GM10266 (cell line): ENCODE data around the gene KIF6.
A peak's percentile ranks its signal among the peaks of the same experiment; 100 is the strongest.

Source experiments
- DNase-seq: peaks from one replicate; pipeline ENCODE4 v3.0.0; 2012; ENCODE audit errors: extremely low spot score
- CTCF ChIP-seq: IDR thresholded peaks from 2 replicates; pipeline ENCODE4 v1.5.1; 2012; ENCODE audit warnings: mild to moderate bottlenecking, low read depth; ENCODE audit not compliant: control insufficient read depth, insufficient read depth; ENCODE audit errors: missing control alignments

The KIF6 gene

GRCh38 chr6:39378175-39378959 is 346.8 kb downstream of the KIF6 start:
- no peak for TF ChIP-seq CTCF
- DNase-seq = no peak

- DNase-seq = peak; percentile 32
- peak; percentile 70 for TF ChIP-seq CTCF
These were observed 347.7 kb downstream of the KIF6 start for GRCh38 chr6:39377539-39377950.

- DNase-seq = no peak
- TF ChIP-seq CTCF = no peak
These were observed 349.8 kb downstream of the KIF6 start for GRCh38 chr6:39375405-39375804.

- DNase-seq = no peak
- TF ChIP-seq CTCF = no peak
These were observed 354.8 kb downstream of the KIF6 start for GRCh38 chr6:39370390-39370789.

- no peak for DNase-seq
- TF ChIP-seq CTCF = no peak
These were observed 355.2 kb downstream of the KIF6 start for GRCh38 chr6:39369987-39370386.

- no peak for DNase-seq
- TF ChIP-seq CTCF = no peak
These were observed 357.5 kb downstream of the KIF6 start for GRCh38 chr6:39367700-39368099.

GRCh38 chr6:39366931-39367618 is 358.1 kb downstream of the KIF6 start:
- DNase-seq = no peak
- no peak for TF ChIP-seq CTCF
